WTC11 (cell line): ENCODE measurements around the gene FLNA. TPM values are rescaled to one million over a fixed set of nuclear protein-coding genes. Genes with fewer than 3 reads are reported as not detected.

Experiments
- ATAC-seq: fragments of 200-7000 bp; cut with Tn5 transposase; 2 replicates; pipeline ENCODE4 v1.10.0; 2021; ENCODE audit warnings: mild to moderate bottlenecking, moderate library complexity
- CTCF ChIA-PET: fragments of 300-600 bp; sonication (Branson Sonifier 250); formaldehyde crosslinking; loops from one replicate; lab custom pipeline; 2021; ENCODE audit warnings: antibody characterized with exemption; lab: Charles Lee
- POLR2A ChIA-PET: fragments of 350-600 bp; sonication (Branson Sonifier 250); formaldehyde crosslinking; loops from one replicate; lab custom pipeline; 2021; ENCODE audit warnings: antibody characterized with exemption; lab: Charles Lee
- DNase-seq: peaks from one replicate; pipeline ENCODE4 v3.0.0; 2021; ENCODE audit warnings: low spot score
- H3K27ac Mint-ChIP-seq: 2 replicates; pipeline ENCODE4 v1.8.0; 2021; ENCODE audit warnings: mixed read lengths
- H3K27me3 Mint-ChIP-seq: 2 replicates; pipeline ENCODE4 v1.8.0; 2021; ENCODE audit warnings: low read depth, mild to moderate bottlenecking, moderate library complexity, mixed read lengths
- H3K36me3 Mint-ChIP-seq: 2 replicates; pipeline ENCODE4 v1.8.0; 2021; ENCODE audit warnings: mixed read lengths
- H3K4me1 Mint-ChIP-seq: 2 replicates; pipeline ENCODE4 v1.8.0; 2022; ENCODE audit warnings: mixed read lengths
- H3K4me3 Mint-ChIP-seq: 2 replicates; pipeline ENCODE4 v1.8.0; 2021; ENCODE audit warnings: mild to moderate bottlenecking, moderate library complexity, mixed read lengths
- H3K9me3 Mint-ChIP-seq: 2 replicates; pipeline ENCODE4 v1.8.0; 2021; ENCODE audit warnings: mixed read lengths
- GRHL2 ChIP-seq: fragments of 250-450 bp; sonication (Bioruptor Pico); IDR thresholded peaks from 2 replicates; pipeline ENCODE4 v1.8.0; 2022; ENCODE audit warnings: mild to moderate bottlenecking, moderate library complexity; ENCODE audit not compliant: insufficient replicate concordance, severe bottlenecking
- OVOL2 ChIP-seq: fragments of 250-450 bp; sonication (Bioruptor Pico); IDR thresholded peaks from 2 replicates; pipeline ENCODE4 v1.9.0; 2021; ENCODE audit warnings: mild to moderate bottlenecking, borderline replicate concordance
- ZNF671 ChIP-seq: fragments of 250-450 bp; sonication (Bioruptor Pico); IDR thresholded peaks from 2 replicates; pipeline ENCODE4 v1.8.0; 2021; ENCODE audit warnings: mild to moderate bottlenecking
- total RNA-seq: library from RNA; stranded (reverse); gene quantifications from 3 replicates; pipeline ENCODE4 v1.2.3, GENCODE V29; 2021
- TF ChIP-seq, protein P1 (sequence below): sonication (generic); formaldehyde crosslinking; IDR thresholded peaks from 2 replicates; pipeline ENCODE4 v1.8.1; 2023; ENCODE audit warnings: mild to moderate bottlenecking, missing genetic modification reagents
- TF ChIP-seq, protein P2 (sequence below): sonication (generic); formaldehyde crosslinking; IDR thresholded peaks from 2 replicates; pipeline ENCODE4 v1.8.1; 2023; ENCODE audit warnings: mild to moderate bottlenecking, moderate library complexity, missing genetic modification reagents
- TF ChIP-seq, protein P3 (sequence below): sonication (generic); formaldehyde crosslinking; IDR thresholded peaks from 2 replicates; pipeline ENCODE4 v1.8.1; 2022; ENCODE audit warnings: mild to moderate bottlenecking, missing genetic modification reagents, moderate library complexity, borderline replicate concordance
- TF ChIP-seq, protein P4 (sequence below): sonication (generic); formaldehyde crosslinking; IDR thresholded peaks from 2 replicates; pipeline ENCODE4 v1.8.0; 2023; ENCODE audit warnings: mild to moderate bottlenecking, missing genetic modification reagents
- TF ChIP-seq, protein P5 (sequence below): sonication (generic); formaldehyde crosslinking; IDR thresholded peaks from 2 replicates; pipeline ENCODE4 v1.8.0; 2022; ENCODE audit warnings: mild to moderate bottlenecking, missing genetic modification reagents
- TF ChIP-seq, protein P6 (sequence below): sonication (generic); formaldehyde crosslinking; IDR thresholded peaks from 2 replicates; pipeline ENCODE4 v1.8.0; 2023; ENCODE audit warnings: missing genetic modification reagents
- TF ChIP-seq, protein P7 (sequence below): fragments of 250-450 bp; sonication (Bioruptor Pico); IDR thresholded peaks from 2 replicates; pipeline ENCODE4 v1.9.0; 2021; ENCODE audit warnings: mild to moderate bottlenecking
- TF ChIP-seq, protein P8 (sequence below): fragments of 250-450 bp; sonication (Bioruptor Pico); IDR thresholded peaks from 2 replicates; pipeline ENCODE4 v1.9.0; 2021; ENCODE audit warnings: mild to moderate bottlenecking

FLNA gene
- total RNA-seq, 1 experiment from 2014 or later: 1,017 TPM

DNA sequence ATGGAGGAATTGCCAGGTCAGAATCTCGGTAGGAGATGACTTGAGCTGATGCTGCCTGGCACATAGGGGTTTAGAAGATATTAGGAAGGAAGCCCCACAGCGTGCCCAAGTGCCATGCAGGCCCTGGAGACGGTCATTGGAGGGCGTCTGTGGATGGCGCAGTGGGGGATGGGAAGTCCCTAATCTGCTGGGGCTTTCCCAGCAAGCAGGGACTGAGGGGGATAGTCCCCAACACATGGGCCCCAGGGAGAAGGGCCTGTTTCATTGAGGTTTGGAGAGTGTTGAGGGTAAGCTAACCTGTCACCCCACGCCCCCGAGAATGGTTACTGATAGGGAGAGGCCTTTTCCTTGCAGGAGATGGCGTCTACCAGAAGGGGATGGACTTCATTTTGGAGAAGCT lies 44.8 kb upstream of the FLNA start (continued):
- TF ChIP-seq, protein P1, sequence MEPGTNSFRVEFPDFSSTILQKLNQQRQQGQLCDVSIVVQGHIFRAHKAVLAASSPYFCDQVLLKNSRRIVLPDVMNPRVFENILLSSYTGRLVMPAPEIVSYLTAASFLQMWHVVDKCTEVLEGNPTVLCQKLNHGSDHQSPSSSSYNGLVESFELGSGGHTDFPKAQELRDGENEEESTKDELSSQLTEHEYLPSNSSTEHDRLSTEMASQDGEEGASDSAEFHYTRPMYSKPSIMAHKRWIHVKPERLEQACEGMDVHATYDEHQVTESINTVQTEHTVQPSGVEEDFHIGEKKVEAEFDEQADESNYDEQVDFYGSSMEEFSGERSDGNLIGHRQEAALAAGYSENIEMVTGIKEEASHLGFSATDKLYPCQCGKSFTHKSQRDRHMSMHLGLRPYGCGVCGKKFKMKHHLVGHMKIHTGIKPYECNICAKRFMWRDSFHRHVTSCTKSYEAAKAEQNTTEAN (CRISPR knock-in tag): no peak
- TF ChIP-seq, protein P2, sequence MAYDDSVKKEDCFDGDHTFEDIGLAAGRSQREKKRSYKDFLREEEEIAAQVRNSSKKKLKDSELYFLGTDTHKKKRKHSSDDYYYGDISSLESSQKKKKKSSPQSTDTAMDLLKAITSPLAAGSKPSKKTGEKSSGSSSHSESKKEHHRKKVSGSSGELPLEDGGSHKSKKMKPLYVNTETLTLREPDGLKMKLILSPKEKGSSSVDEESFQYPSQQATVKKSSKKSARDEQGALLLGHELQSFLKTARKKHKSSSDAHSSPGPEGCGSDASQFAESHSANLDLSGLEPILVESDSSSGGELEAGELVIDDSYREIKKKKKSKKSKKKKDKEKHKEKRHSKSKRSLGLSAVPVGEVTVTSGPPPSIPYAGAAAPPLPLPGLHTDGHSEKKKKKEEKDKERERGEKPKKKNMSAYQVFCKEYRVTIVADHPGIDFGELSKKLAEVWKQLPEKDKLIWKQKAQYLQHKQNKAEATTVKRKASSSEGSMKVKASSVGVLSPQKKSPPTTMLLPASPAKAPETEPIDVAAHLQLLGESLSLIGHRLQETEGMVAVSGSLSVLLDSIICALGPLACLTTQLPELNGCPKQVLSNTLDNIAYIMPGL (CRISPR knock-in tag): no peak
- TF ChIP-seq OVOL2 (CRISPR knock-in tag) (no peak), GRHL2 (CRISPR knock-in tag) (no peak)
- TF ChIP-seq, protein P3, sequence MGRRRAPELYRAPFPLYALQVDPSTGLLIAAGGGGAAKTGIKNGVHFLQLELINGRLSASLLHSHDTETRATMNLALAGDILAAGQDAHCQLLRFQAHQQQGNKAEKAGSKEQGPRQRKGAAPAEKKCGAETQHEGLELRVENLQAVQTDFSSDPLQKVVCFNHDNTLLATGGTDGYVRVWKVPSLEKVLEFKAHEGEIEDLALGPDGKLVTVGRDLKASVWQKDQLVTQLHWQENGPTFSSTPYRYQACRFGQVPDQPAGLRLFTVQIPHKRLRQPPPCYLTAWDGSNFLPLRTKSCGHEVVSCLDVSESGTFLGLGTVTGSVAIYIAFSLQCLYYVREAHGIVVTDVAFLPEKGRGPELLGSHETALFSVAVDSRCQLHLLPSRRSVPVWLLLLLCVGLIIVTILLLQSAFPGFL: no peak

DNA sequence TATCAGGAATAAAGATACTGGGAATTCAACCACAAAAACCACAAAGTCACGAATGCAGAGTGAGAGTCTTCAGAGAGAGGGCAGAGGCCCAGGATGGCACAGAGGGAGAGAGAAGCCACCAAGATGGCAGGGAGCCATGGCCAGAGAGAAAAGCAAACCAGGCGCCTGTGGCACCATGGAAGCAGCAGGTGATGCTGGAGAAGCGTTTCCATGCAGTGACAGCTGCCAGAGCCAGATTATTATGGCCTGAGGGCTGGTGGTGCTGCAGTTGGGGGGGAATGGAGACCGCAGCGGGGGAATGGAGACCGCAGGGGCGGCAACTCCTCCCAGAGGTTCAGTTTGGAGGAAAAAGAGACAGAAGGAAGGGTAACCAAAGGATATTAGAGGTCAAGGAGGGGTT lies 42.7 kb upstream of the FLNA start:
- CTCF ChIA-PET: no interaction called here

More for the DNA sequence above, 42.7 kb upstream of the FLNA start:
- no peak for ATAC-seq
- no peaks in the 10 kb centered on the region for H3K4me1 Mint-ChIP-seq
- H3K4me3 Mint-ChIP-seq: no peak overlapping the region
- H3K36me3 Mint-ChIP-seq: peaks cover 2% of the 10 kb centered on the region; the same call in 1 of the 2 replicates
- no peaks in the 10 kb centered on the region for H3K27me3 Mint-ChIP-seq
- no peak for TF ChIP-seq ZNF671 (CRISPR knock-in tag)
- TF ChIP-seq, protein P4, sequence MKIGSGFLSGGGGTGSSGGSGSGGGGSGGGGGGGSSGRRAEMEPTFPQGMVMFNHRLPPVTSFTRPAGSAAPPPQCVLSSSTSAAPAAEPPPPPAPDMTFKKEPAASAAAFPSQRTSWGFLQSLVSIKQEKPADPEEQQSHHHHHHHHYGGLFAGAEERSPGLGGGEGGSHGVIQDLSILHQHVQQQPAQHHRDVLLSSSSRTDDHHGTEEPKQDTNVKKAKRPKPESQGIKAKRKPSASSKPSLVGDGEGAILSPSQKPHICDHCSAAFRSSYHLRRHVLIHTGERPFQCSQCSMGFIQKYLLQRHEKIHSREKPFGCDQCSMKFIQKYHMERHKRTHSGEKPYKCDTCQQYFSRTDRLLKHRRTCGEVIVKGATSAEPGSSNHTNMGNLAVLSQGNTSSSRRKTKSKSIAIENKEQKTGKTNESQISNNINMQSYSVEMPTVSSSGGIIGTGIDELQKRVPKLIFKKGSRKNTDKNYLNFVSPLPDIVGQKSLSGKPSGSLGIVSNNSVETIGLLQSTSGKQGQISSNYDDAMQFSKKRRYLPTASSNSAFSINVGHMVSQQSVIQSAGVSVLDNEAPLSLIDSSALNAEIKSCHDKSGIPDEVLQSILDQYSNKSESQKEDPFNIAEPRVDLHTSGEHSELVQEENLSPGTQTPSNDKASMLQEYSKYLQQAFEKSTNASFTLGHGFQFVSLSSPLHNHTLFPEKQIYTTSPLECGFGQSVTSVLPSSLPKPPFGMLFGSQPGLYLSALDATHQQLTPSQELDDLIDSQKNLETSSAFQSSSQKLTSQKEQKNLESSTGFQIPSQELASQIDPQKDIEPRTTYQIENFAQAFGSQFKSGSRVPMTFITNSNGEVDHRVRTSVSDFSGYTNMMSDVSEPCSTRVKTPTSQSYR (CRISPR knock-in tag): no peak
- TF ChIP-seq, protein P5, sequence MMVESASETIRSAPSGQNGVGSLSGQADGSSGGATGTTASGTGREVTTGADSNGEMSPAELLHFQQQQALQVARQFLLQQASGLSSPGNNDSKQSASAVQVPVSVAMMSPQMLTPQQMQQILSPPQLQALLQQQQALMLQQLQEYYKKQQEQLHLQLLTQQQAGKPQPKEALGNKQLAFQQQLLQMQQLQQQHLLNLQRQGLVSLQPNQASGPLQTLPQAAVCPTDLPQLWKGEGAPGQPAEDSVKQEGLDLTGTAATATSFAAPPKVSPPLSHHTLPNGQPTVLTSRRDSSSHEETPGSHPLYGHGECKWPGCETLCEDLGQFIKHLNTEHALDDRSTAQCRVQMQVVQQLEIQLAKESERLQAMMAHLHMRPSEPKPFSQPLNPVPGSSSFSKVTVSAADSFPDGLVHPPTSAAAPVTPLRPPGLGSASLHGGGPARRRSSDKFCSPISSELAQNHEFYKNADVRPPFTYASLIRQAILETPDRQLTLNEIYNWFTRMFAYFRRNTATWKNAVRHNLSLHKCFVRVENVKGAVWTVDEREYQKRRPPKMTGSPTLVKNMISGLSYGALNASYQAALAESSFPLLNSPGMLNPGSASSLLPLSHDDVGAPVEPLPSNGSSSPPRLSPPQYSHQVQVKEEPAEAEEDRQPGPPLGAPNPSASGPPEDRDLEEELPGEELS (CRISPR knock-in tag): no peak
- TF ChIP-seq, protein P6, sequence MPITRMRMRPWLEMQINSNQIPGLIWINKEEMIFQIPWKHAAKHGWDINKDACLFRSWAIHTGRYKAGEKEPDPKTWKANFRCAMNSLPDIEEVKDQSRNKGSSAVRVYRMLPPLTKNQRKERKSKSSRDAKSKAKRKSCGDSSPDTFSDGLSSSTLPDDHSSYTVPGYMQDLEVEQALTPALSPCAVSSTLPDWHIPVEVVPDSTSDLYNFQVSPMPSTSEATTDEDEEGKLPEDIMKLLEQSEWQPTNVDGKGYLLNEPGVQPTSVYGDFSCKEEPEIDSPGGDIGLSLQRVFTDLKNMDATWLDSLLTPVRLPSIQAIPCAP (CRISPR knock-in tag): no peak
- TF ChIP-seq, protein P7, sequence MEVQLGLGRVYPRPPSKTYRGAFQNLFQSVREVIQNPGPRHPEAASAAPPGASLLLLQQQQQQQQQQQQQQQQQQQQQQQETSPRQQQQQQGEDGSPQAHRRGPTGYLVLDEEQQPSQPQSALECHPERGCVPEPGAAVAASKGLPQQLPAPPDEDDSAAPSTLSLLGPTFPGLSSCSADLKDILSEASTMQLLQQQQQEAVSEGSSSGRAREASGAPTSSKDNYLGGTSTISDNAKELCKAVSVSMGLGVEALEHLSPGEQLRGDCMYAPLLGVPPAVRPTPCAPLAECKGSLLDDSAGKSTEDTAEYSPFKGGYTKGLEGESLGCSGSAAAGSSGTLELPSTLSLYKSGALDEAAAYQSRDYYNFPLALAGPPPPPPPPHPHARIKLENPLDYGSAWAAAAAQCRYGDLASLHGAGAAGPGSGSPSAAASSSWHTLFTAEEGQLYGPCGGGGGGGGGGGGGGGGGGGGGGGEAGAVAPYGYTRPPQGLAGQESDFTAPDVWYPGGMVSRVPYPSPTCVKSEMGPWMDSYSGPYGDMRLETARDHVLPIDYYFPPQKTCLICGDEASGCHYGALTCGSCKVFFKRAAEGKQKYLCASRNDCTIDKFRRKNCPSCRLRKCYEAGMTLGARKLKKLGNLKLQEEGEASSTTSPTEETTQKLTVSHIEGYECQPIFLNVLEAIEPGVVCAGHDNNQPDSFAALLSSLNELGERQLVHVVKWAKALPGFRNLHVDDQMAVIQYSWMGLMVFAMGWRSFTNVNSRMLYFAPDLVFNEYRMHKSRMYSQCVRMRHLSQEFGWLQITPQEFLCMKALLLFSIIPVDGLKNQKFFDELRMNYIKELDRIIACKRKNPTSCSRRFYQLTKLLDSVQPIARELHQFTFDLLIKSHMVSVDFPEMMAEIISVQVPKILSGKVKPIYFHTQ: no peak
- TF ChIP-seq, protein P8, sequence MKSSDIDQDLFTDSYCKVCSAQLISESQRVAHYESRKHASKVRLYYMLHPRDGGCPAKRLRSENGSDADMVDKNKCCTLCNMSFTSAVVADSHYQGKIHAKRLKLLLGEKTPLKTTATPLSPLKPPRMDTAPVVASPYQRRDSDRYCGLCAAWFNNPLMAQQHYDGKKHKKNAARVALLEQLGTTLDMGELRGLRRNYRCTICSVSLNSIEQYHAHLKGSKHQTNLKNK (CRISPR knock-in tag): no peak
- POLR2A ChIA-PET: no interaction called here
- H3K27ac Mint-ChIP-seq: no peak overlapping the region
- DNase-seq: no peak
- no peaks in the 10 kb centered on the region for H3K9me3 Mint-ChIP-seq
